ENCODE measurements around the gene OVCH1. TPM values are rescaled to one million over a fixed set of nuclear protein-coding genes. Genes with fewer than 3 reads are reported as not detected.
A peak's percentile ranks its signal among the peaks of the same experiment; 100 is the strongest.

OVCH1 gene
- total and polyA plus RNA-seq, 7 donors, result 0.03 to 2.5 (median 0.27) TPM; not detected in 2

- no peak for TF ChIP-seq POLR2AphosphoS5 (IDR thresholded peaks at IDR 0.05)
- TF ChIP-seq EP300 (IDR thresholded peaks at IDR 0.05), result no peak
- no peak for TF ChIP-seq CTCF (IDR thresholded peaks at IDR 0.05)
- TF ChIP-seq POLR2A (IDR thresholded peaks at IDR 0.05), result no peak
- Histone ChIP-seq H3K4me1 (peaks cover 0 to 13% (median 0%) of the 10 kb centered on the region in 4 donors), H3K4me3 (no peak overlapping the region), H3K27ac (no peak overlapping the region), H3K27me3 (no peaks in the 10 kb centered on the region), H3K9me3 (no peaks in the 10 kb centered on the region), H3K36me3 (no peaks in the 10 kb centered on the region)
- 79 to 80% methylated on average over 6 of the region's 6 CpGs for WGBS, 2 donors
- intact Hi-C loops (cut with DNase I), result no loop called here
- no peak for DNase-seq
Observed at GRCh38 chr12:29544428-29545101, 47.1 kb upstream of the OVCH1 start.

- Histone ChIP-seq H3K27me3 (no peaks in the 10 kb centered on the region), H3K9me3 (no peaks in the 10 kb centered on the region), H3K27ac (peak overlapping the region in 1 of 4 donors; percentile 43), H3K4me3 (no peak overlapping the region), H3K4me1 (peaks cover 0 to 13% (median 0%) of the 10 kb centered on the region in 4 donors), H3K36me3 (no peaks in the 10 kb centered on the region)
- WGBS, 2 donors, result 60 to 73% methylated on average over 4 of the region's 4 CpGs
- DNase-seq, result no peak
- intact Hi-C loops (cut with DNase I), result no loop called here
- TF ChIP-seq POLR2AphosphoS5 (IDR thresholded peaks at IDR 0.05), result peak in 1 of 4 donors; percentile 19
- no peak for TF ChIP-seq EP300 (IDR thresholded peaks at IDR 0.05)
Observed at GRCh38 chr12:29543036-29543435, 45.5 kb upstream of the OVCH1 start.

GRCh38 chr12:29537298-29537697, 39.8 kb upstream of the OVCH1 start:
- WGBS, 2 donors, result 77 to 85% methylated on average over 2 of the region's 2 CpGs

GRCh38 chr12:29534935-29535334, 37.4 kb upstream of the OVCH1 start:
- intact Hi-C loops (cut with DNase I), result no loop called here
- 76 to 93% methylated on average over 2 of the region's 2 CpGs for WGBS, 2 donors
- H3K27ac ChIP-seq, result no peak overlapping the region
- no peaks in the 10 kb centered on the region for H3K4me1 ChIP-seq
- H3K9me3 ChIP-seq, result no peaks in the 10 kb centered on the region
- H3K36me3 ChIP-seq, result no peaks in the 10 kb centered on the region
- DNase-seq, result no peak
- TF ChIP-seq POLR2AphosphoS5 (IDR thresholded peaks at IDR 0.05) (no peak), EP300 (IDR thresholded peaks at IDR 0.05) (no peak)
- no peak overlapping the region for H3K4me3 ChIP-seq
- no peaks in the 10 kb centered on the region for H3K27me3 ChIP-seq

More at GRCh38 chr12:29537298-29537697, 39.8 kb upstream of the OVCH1 start:
- intact Hi-C loops (cut with DNase I), result no loop called here
- Histone ChIP-seq H3K36me3 (no peaks in the 10 kb centered on the region), H3K27ac (no peak overlapping the region), H3K27me3 (no peaks in the 10 kb centered on the region), H3K4me1 (no peaks in the 10 kb centered on the region), H3K9me3 (no peaks in the 10 kb centered on the region), H3K4me3 (no peak overlapping the region)
- TF ChIP-seq POLR2A (IDR thresholded peaks at IDR 0.05), result no peak
- TF ChIP-seq EP300 (IDR thresholded peaks at IDR 0.05), result no peak
- no peak for TF ChIP-seq CTCF (IDR thresholded peaks at IDR 0.05)
- no peak for TF ChIP-seq POLR2AphosphoS5 (IDR thresholded peaks at IDR 0.05)
- DNase-seq, result no peak

- H3K36me3 ChIP-seq, result no peaks in the 10 kb centered on the region
- peaks cover 0 to 2% (median 0%) of the 10 kb centered on the region in 4 donors for H3K4me1 ChIP-seq
- H3K9me3 ChIP-seq, result no peaks in the 10 kb centered on the region
- no peak overlapping the region for H3K4me3 ChIP-seq
- no peak overlapping the region for H3K27ac ChIP-seq
- intact Hi-C loops (cut with DNase I), result no loop called here
- TF ChIP-seq POLR2A (IDR thresholded peaks at IDR 0.05) (no peak), CTCF (IDR thresholded peaks at IDR 0.05) (no peak), POLR2AphosphoS5 (IDR thresholded peaks at IDR 0.05) (no peak), EP300 (IDR thresholded peaks at IDR 0.05) (no peak)
- no peaks in the 10 kb centered on the region for H3K27me3 ChIP-seq
- WGBS, 2 donors, result 39 to 70% methylated on average over 4 of the region's 4 CpGs
- no peak for DNase-seq
Observed at GRCh38 chr12:29533815-29534489, 36.5 kb upstream of the OVCH1 start.

Measured in sigmoid colon (tissue), 7 donors.